ENCODE measurements around the gene KISS1. TPM values are rescaled to one million over a fixed set of nuclear protein-coding genes. Genes with fewer than 3 reads are reported as not detected.

The KISS1 gene
- total and polyA plus RNA-seq, 2 experiments from 2014 or later, result 2.0 to 12.9 TPM

- WGBS (ENCODE audit: low lambda C conversion rate, missing lambda C conversion rate), result 87% methylated on average over 5 of the region's 5 CpGs
- Histone ChIP-seq H3K79me2 (no peaks in the 10 kb centered on the region), H3K4me2 (no peak overlapping the region), H3K9me3 (ENCODE audit: low read depth) (no peaks in the 10 kb centered on the region), H3K27ac (no peak overlapping the region), H3K36me3 (replicated peaks; ENCODE audit: insufficient read depth, low read depth) (no peaks in the 10 kb centered on the region), H3K4me1 (ENCODE audit: insufficient read depth) (peaks cover 3% of the 10 kb centered on the region), H4K20me1 (ENCODE audit: insufficient read depth, poor library complexity, severe bottlenecking) (no peaks in the 10 kb centered on the region), H2AFZ (no peak overlapping the region), H3K27me3 (peaks cover 4% of the 10 kb centered on the region), H3K4me3 (no peak overlapping the region), H3K9me2 (replicated peaks; ENCODE audit: insufficient read depth) (no peaks in the 10 kb centered on the region)
- DNase-seq (ENCODE audit: low spot score), result no peak
- TF ChIP-seq EZH2 (IDR thresholded peaks at IDR 0.05; ENCODE audit: borderline replicate concordance) (no peak), CTCF (IDR thresholded peaks at IDR 0.05; ENCODE audit: poor library complexity) (no peak), EZH2phosphoT487 (IDR thresholded peaks at IDR 0.05; ENCODE audit: low read depth, severe bottlenecking, unreplicated experiment) (no peak)
These were observed 20.2 kb downstream of the KISS1 start for GRCh38 chr1:204176049-204176448.

- H3K9me2 ChIP-seq (replicated peaks; ENCODE audit: insufficient read depth), result no peaks in the 10 kb centered on the region
- H2AFZ ChIP-seq, result no peak overlapping the region
- no peak for TF ChIP-seq EZH2 (IDR thresholded peaks at IDR 0.05; ENCODE audit: borderline replicate concordance)
- no peak for TF ChIP-seq CTCF (IDR thresholded peaks at IDR 0.05; ENCODE audit: poor library complexity)
- TF ChIP-seq EZH2phosphoT487 (IDR thresholded peaks at IDR 0.05; ENCODE audit: low read depth, severe bottlenecking, unreplicated experiment), result no peak
- no peaks in the 10 kb centered on the region for H3K36me3 ChIP-seq (replicated peaks; ENCODE audit: insufficient read depth, low read depth)
- H3K27me3 ChIP-seq, result peaks cover 4% of the 10 kb centered on the region
- no peak overlapping the region for H3K4me3 ChIP-seq
- H3K79me2 ChIP-seq, result no peaks in the 10 kb centered on the region
- no peak overlapping the region for H3K4me2 ChIP-seq
- no peak overlapping the region for H3K27ac ChIP-seq
- no peak for DNase-seq (ENCODE audit: low spot score)
- peaks cover 3% of the 10 kb centered on the region for H3K4me1 ChIP-seq (ENCODE audit: insufficient read depth)
- H3K9me3 ChIP-seq (ENCODE audit: low read depth), result no peaks in the 10 kb centered on the region
- H4K20me1 ChIP-seq (ENCODE audit: insufficient read depth, poor library complexity, severe bottlenecking), result no peaks in the 10 kb centered on the region
- 71% methylated on average over 3 of the region's 3 CpGs for WGBS (ENCODE audit: low lambda C conversion rate, missing lambda C conversion rate)
These were observed 21.3 kb downstream of the KISS1 start for GRCh38 chr1:204174958-204175357.

- Histone ChIP-seq H2AFZ (no peak overlapping the region), H3K9me2 (replicated peaks; ENCODE audit: insufficient read depth) (no peaks in the 10 kb centered on the region), H3K4me3 (no peak overlapping the region), H3K9me3 (ENCODE audit: low read depth) (no peaks in the 10 kb centered on the region), H3K27me3 (peaks cover 4% of the 10 kb centered on the region), H3K4me2 (no peak overlapping the region), H3K4me1 (ENCODE audit: insufficient read depth) (peaks cover 3% of the 10 kb centered on the region), H4K20me1 (ENCODE audit: insufficient read depth, poor library complexity, severe bottlenecking) (no peaks in the 10 kb centered on the region), H3K79me2 (no peaks in the 10 kb centered on the region), H3K27ac (no peak overlapping the region), H3K36me3 (replicated peaks; ENCODE audit: insufficient read depth, low read depth) (no peaks in the 10 kb centered on the region)
- WGBS (ENCODE audit: low lambda C conversion rate, missing lambda C conversion rate), result 65% methylated on average over 2 of the region's 2 CpGs
- no peak for DNase-seq (ENCODE audit: low spot score)
- TF ChIP-seq EZH2phosphoT487 (IDR thresholded peaks at IDR 0.05; ENCODE audit: low read depth, severe bottlenecking, unreplicated experiment) (no peak), EZH2 (IDR thresholded peaks at IDR 0.05; ENCODE audit: borderline replicate concordance) (no peak), CTCF (IDR thresholded peaks at IDR 0.05; ENCODE audit: poor library complexity) (no peak)
These were observed 23.8 kb downstream of the KISS1 start for GRCh38 chr1:204172404-204173029.

All from hepatocyte (in vitro differentiated cells).